H9 (cell line): ENCODE data around the gene NBPF26. TPM values are rescaled to one million over a fixed set of nuclear protein-coding genes. Genes with fewer than 3 reads are reported as not detected.
A peak's percentile ranks its signal among the peaks of the same experiment; 100 is the strongest.
"Not testable (repeated sequence)": the region's sequence is repeated elsewhere in the genome, so short reads cannot be mapped to it uniquely, and the experiment has no call there.

Experiments
- DNase-seq: peaks from one replicate; pipeline ENCODE4 v3.0.0-alpha.2; 2017
- H2AFZ ChIP-seq: one replicate; pipeline ENCODE4 v1.6.1; 2013; ENCODE audit warnings: mild to moderate bottlenecking, low read length, control low read depth, moderate library complexity
- H2AK5ac ChIP-seq: 2 replicates; pipeline ENCODE4 v1.6.1; 2013; ENCODE audit warnings: low read length, control low read depth, mixed read lengths; ENCODE audit not compliant: insufficient read length
- H2BK120ac ChIP-seq: one replicate; pipeline ENCODE4 v1.6.1; 2013; ENCODE audit warnings: low read depth, mild to moderate bottlenecking, low read length, control low read depth, inconsistent platforms; ENCODE audit not compliant: poor library complexity, severe bottlenecking
- H2BK12ac ChIP-seq: 2 replicates; pipeline ENCODE4 v1.6.1; 2013; ENCODE audit warnings: low read length, control low read depth, mixed read lengths, low read depth; ENCODE audit not compliant: insufficient read length
- H2BK15ac ChIP-seq: 2 replicates; pipeline ENCODE4 v1.6.1; 2013; ENCODE audit warnings: low read depth, low read length, control low read depth
- H2BK20ac ChIP-seq: one replicate; pipeline ENCODE4 v1.6.1; 2013; ENCODE audit warnings: low read depth, mild to moderate bottlenecking, low read length, control low read depth, inconsistent platforms; ENCODE audit not compliant: poor library complexity, severe bottlenecking
- H2BK5ac ChIP-seq: 2 replicates; pipeline ENCODE4 v1.6.1; 2013; ENCODE audit warnings: low read length, control low read depth, mixed read lengths; ENCODE audit not compliant: insufficient read length
- H3K14ac ChIP-seq: 2 replicates; pipeline ENCODE4 v1.6.1; 2013; ENCODE audit warnings: low read length, control low read depth; ENCODE audit not compliant: insufficient read depth
- H3K18ac ChIP-seq: 2 replicates; pipeline ENCODE4 v1.6.1; 2013; ENCODE audit warnings: low read depth, mild to moderate bottlenecking, mixed read lengths, low read length, control low read depth; ENCODE audit not compliant: insufficient read length
- H3K23ac ChIP-seq: 2 replicates; pipeline ENCODE4 v1.6.1; 2013; ENCODE audit warnings: low read length, control low read depth, mixed read lengths, low read depth; ENCODE audit not compliant: insufficient read length
- H3K23me2 ChIP-seq: 2 replicates; pipeline ENCODE4 v1.6.1; 2013; ENCODE audit warnings: low read depth, mild to moderate bottlenecking, mixed read lengths, low read length, control low read depth; ENCODE audit not compliant: insufficient read length, poor library complexity, severe bottlenecking
- H3K27ac ChIP-seq: 2 replicates; pipeline ENCODE4 v1.5.1; 2013; ENCODE audit warnings: low read length, control low read depth, mixed read lengths, low read depth; ENCODE audit not compliant: insufficient read length
- H3K27me3 ChIP-seq: 2 replicates; pipeline ENCODE4 v1.6.1; 2013; ENCODE audit warnings: low read length, control low read depth, inconsistent platforms; ENCODE audit not compliant: insufficient read depth
- H3K4ac ChIP-seq: 2 replicates; pipeline ENCODE4 v1.6.1; 2013; ENCODE audit warnings: low read depth, mild to moderate bottlenecking, control low read depth, inconsistent platforms, low read length, moderate library complexity
- H3K4me1 ChIP-seq: 2 replicates; pipeline ENCODE4 v1.6.1; 2013; ENCODE audit warnings: low read length, control low read depth, inconsistent platforms; ENCODE audit not compliant: insufficient read depth
- H3K4me2 ChIP-seq: 2 replicates; pipeline ENCODE4 v1.6.1; 2013; ENCODE audit warnings: low read length, control low read depth, mixed read lengths; ENCODE audit not compliant: insufficient read length, insufficient read depth
- H3K56ac ChIP-seq: 2 replicates; pipeline ENCODE4 v1.6.1; 2013; ENCODE audit warnings: low read depth, mild to moderate bottlenecking, mixed read lengths, low read length, control low read depth; ENCODE audit not compliant: insufficient read length
- H3K79me1 ChIP-seq: 2 replicates; pipeline ENCODE4 v1.6.1; 2013; ENCODE audit warnings: low read depth, mild to moderate bottlenecking, moderate library complexity, low read length, control low read depth, inconsistent platforms; ENCODE audit not compliant: insufficient read depth, poor library complexity, severe bottlenecking
- H3K79me2 ChIP-seq: 2 replicates; pipeline ENCODE4 v1.6.1; 2013; ENCODE audit warnings: low read length, control low read depth, inconsistent platforms; ENCODE audit not compliant: insufficient read depth
- H3K9ac ChIP-seq: 2 replicates; pipeline ENCODE4 v1.6.1; 2013; ENCODE audit warnings: low read length, control low read depth, mixed read lengths; ENCODE audit not compliant: insufficient read length; ENCODE audit errors: extremely low read depth
- H3K9me3 ChIP-seq: one replicate; pipeline ENCODE4 v1.6.1; 2013; ENCODE audit warnings: low read depth, low read length, inconsistent platforms; ENCODE audit not compliant: control insufficient read depth
- H3T11ph ChIP-seq: one replicate; pipeline ENCODE4 v1.6.1; 2013; ENCODE audit warnings: mild to moderate bottlenecking, low read length, control low read depth, inconsistent platforms
- H4K20me1 ChIP-seq: one replicate; pipeline ENCODE4 v1.6.1; 2013; ENCODE audit not compliant: control insufficient read depth, insufficient read length, insufficient read depth
- H4K5ac ChIP-seq: 2 replicates; pipeline ENCODE4 v1.6.1; 2013; ENCODE audit warnings: low read depth, mild to moderate bottlenecking, mixed read lengths, low read length, control low read depth; ENCODE audit not compliant: insufficient read length
- H4K8ac ChIP-seq: replicated peaks from 2 replicates; pipeline ENCODE4 v1.6.1; 2013; ENCODE audit warnings: low read length, control low read depth, mixed read lengths, low read depth; ENCODE audit not compliant: insufficient read length
- H4K91ac ChIP-seq: 2 replicates; pipeline ENCODE4 v1.6.1; 2013; ENCODE audit warnings: low read depth, mild to moderate bottlenecking, moderate library complexity, mixed read lengths, low read length, control low read depth; ENCODE audit not compliant: insufficient read length
- H3K27ac Mint-ChIP-seq, 3 experiments: 2 replicates in 2 of 3; 3 replicates in 1 of 3; pipeline ENCODE4 v1.8.0; 2020 to 2021; ENCODE audit warnings: mixed read lengths in 3 of 3, mild to moderate bottlenecking in 1 of 3, moderate library complexity in 1 of 3
- H3K27me3 Mint-ChIP-seq: 2 replicates; pipeline ENCODE4 v1.8.0; 2021; ENCODE audit warnings: low read depth, mild to moderate bottlenecking, moderate library complexity, mixed read lengths
- H3K36me3 Mint-ChIP-seq, 3 experiments: 2 replicates in 2 of 3; 3 replicates in 1 of 3; pipeline ENCODE4 v1.8.0; 2020 to 2021; ENCODE audit warnings: low read depth in 3 of 3, mixed read lengths in 3 of 3; ENCODE audit not compliant: insufficient read depth in 1 of 3
- H3K4me1 Mint-ChIP-seq, 2 experiments: 2 replicates each; pipeline ENCODE4 v1.8.0; 2020; ENCODE audit warnings: mixed read lengths in 2 of 2
- H3K4me3 Mint-ChIP-seq, 2 experiments: 2 replicates in 1 of 2; 3 replicates in 1 of 2; pipeline ENCODE4 v1.8.0; 2020 to 2021; ENCODE audit warnings: mild to moderate bottlenecking in 2 of 2, mixed read lengths in 2 of 2, moderate library complexity in 1 of 2
- H3K9me3 Mint-ChIP-seq, 2 experiments: 2 replicates in 1 of 2; 3 replicates in 1 of 2; pipeline ENCODE4 v1.8.0; 2020; ENCODE audit warnings: mild to moderate bottlenecking in 2 of 2, mixed read lengths in 2 of 2, moderate library complexity in 1 of 2
- WGBS: extraction: QIAGEN DNeasy Blood & Tissue Kit; methylation state at CpG from one replicate; pipeline ENCODE4 v1.1.7; 2013; ENCODE audit warnings: missing lambda C conversion rate, low lambda C conversion rate, mixed read lengths; ENCODE audit not compliant: insufficient read length; ENCODE audit errors: extremely low coverage; 5-methylcytosine and 5-hydroxymethylcytosine counted together
- total RNA-seq: library from RNA; stranded (reverse); gene quantifications from 2 replicates; pipeline ENCODE4 v1.2.1, GENCODE V29; 2021

NBPF26 gene
- total RNA-seq, 1 experiment from 2014 or later = 9.9 TPM

GRCh38 chr1:120700807-120701562, 22.8 kb upstream of the NBPF26 start:
- H3K79me2 ChIP-seq, H3K79me1 ChIP-seq, H2BK15ac ChIP-seq, H3K36me3 Mint-ChIP-seq, H3K4ac ChIP-seq, DNase-seq, H4K8ac ChIP-seq, H3K23ac ChIP-seq, H2BK120ac ChIP-seq, H4K5ac ChIP-seq, H3K56ac ChIP-seq, H3K27ac ChIP-seq, H3K9me3 ChIP-seq, H3K14ac ChIP-seq, H3K18ac ChIP-seq, H3K27ac Mint-ChIP-seq, H2BK12ac ChIP-seq, H4K20me1 ChIP-seq, H3K4me2 ChIP-seq, H2BK5ac ChIP-seq, H3K9me3 Mint-ChIP-seq, H3T11ph ChIP-seq, H3K9ac ChIP-seq, H3K4me1 ChIP-seq, H2AFZ ChIP-seq, H3K23me2 ChIP-seq, H3K4me1 Mint-ChIP-seq, H4K91ac ChIP-seq, H3K27me3 ChIP-seq, H2BK20ac ChIP-seq, H3K27me3 Mint-ChIP-seq, H2AK5ac ChIP-seq: not testable (repeated sequence)
- H3K4me3 Mint-ChIP-seq = peak overlapping the region in 1 of 2 experiments; percentile 26; a peak in 1 of 5 replicates
- WGBS = no CpG with 5 or more reads among the region's 53 CpGs

GRCh38 chr1:120723358-120723714, 409 bp upstream of the NBPF26 start:
- not testable (repeated sequence) for H3K18ac ChIP-seq, H2BK20ac ChIP-seq, H3K9me3 Mint-ChIP-seq, H3K9me3 ChIP-seq, H2AFZ ChIP-seq, H3K23me2 ChIP-seq, H3K27ac Mint-ChIP-seq, H4K91ac ChIP-seq, H2BK15ac ChIP-seq, DNase-seq, H3K27me3 ChIP-seq, H3K79me1 ChIP-seq, H3K4me1 Mint-ChIP-seq, H3K23ac ChIP-seq, H3K14ac ChIP-seq, H3K79me2 ChIP-seq, H3K4me3 Mint-ChIP-seq, H3K4ac ChIP-seq, H2BK5ac ChIP-seq, H3K9ac ChIP-seq, H3K4me1 ChIP-seq, H4K5ac ChIP-seq, H3K27ac ChIP-seq, H3T11ph ChIP-seq, H3K36me3 Mint-ChIP-seq, H3K56ac ChIP-seq, H3K27me3 Mint-ChIP-seq, H2AK5ac ChIP-seq, H2BK120ac ChIP-seq, H4K20me1 ChIP-seq, H4K8ac ChIP-seq, H2BK12ac ChIP-seq
- WGBS = no CpG with 5 or more reads among the region's 12 CpGs
- H3K4me2 ChIP-seq = peak overlapping the region; percentile 16
